Suprapubic skin (tissue), 4 donors: ENCODE results near the gene ADA.

ENCODE experiments used
- CTCF ChIP-seq, 2 donors: fragments of 200-600 bp in 1 of 2; fragments of 450-650 bp in 1 of 2; sonication (generic) in 1 of 2; IDR thresholded peaks; one replicate each; pipeline ENCODE4 v1.5.1; 2016 to 2019; ENCODE audit warnings: antibody characterized with exemption in 2 of 2, mild to moderate bottlenecking in 1 of 2, moderate library complexity in 1 of 2
- EP300 ChIP-seq: sonication (generic); formaldehyde crosslinking; IDR thresholded peaks from one replicate; pipeline ENCODE4 v1.6.1; 2017; ENCODE audit warnings: antibody characterized with exemption
- POLR2A ChIP-seq, 2 donors: fragments of 450-650 bp; IDR thresholded peaks; one replicate each; pipeline ENCODE4 v1.6.1; 2017; ENCODE audit warnings: antibody characterized with exemption in 2 of 2, mild to moderate bottlenecking in 2 of 2, moderate library complexity in 2 of 2
- POLR2AphosphoS5 ChIP-seq, 3 donors: sonication (generic); formaldehyde crosslinking; IDR thresholded peaks; one replicate each; pipeline ENCODE4 v1.6.1; 2017; ENCODE audit warnings: antibody characterized with exemption in 3 of 3

- TF ChIP-seq CTCF (IDR thresholded peaks at IDR 0.05) (no peak), POLR2A (IDR thresholded peaks at IDR 0.05) (no peak), EP300 (no peak), POLR2AphosphoS5 (IDR thresholded peaks at IDR 0.05) (no peak)
Measured at GRCh38 chr20:44594730-44595129, 56.8 kb downstream of the ADA start.
